CD4-positive, alpha-beta T cell treated with Interleukin-21 for 1 hour (primary cell): Measurements from ENCODE around the gene CASZ1.

ENCODE experiments used
- DNase-seq: peaks from one replicate; pipeline ENCODE4 v3.0.0-alpha.2; 2020

Gene CASZ1

GRCh38 chr1:10724948-10725847 is 71.2 kb downstream of the CASZ1 start:
- no peak for DNase-seq

- DNase-seq, result no peak
These were observed 71.9 kb downstream of the CASZ1 start for GRCh38 chr1:10724511-10724910.

GRCh38 chr1:10724052-10724494 is 72.4 kb downstream of the CASZ1 start:
- DNase-seq, result no peak

GRCh38 chr1:10723317-10723716 is 73.1 kb downstream of the CASZ1 start:
- no peak for DNase-seq

- no peak for DNase-seq
These were observed 73.6 kb downstream of the CASZ1 start for GRCh38 chr1:10722803-10723202.

GRCh38 chr1:10721381-10722321 is 74.8 kb downstream of the CASZ1 start:
- no peak for DNase-seq

GRCh38 chr1:10720635-10721034 is 75.8 kb downstream of the CASZ1 start:
- no peak for DNase-seq

- no peak for DNase-seq
These were observed 78.4 kb downstream of the CASZ1 start for GRCh38 chr1:10718083-10718415.

GRCh38 chr1:10717296-10718082 is 79.0 kb downstream of the CASZ1 start:
- no peak for DNase-seq

- DNase-seq, result no peak
These were observed 79.6 kb downstream of the CASZ1 start for GRCh38 chr1:10716840-10717239.

- no peak for DNase-seq
These were observed 81.9 kb downstream of the CASZ1 start for GRCh38 chr1:10714337-10715114.

GRCh38 chr1:10713614-10714013 is 82.8 kb downstream of the CASZ1 start:
- DNase-seq, result no peak

GRCh38 chr1:10712568-10713362 is 83.7 kb downstream of the CASZ1 start:
- no peak for DNase-seq

GRCh38 chr1:10710489-10710888 is 86.0 kb downstream of the CASZ1 start:
- no peak for DNase-seq

- no peak for DNase-seq
These were observed 86.8 kb downstream of the CASZ1 start for GRCh38 chr1:10709646-10710045.

- DNase-seq, result no peak
These were observed 87.3 kb downstream of the CASZ1 start for GRCh38 chr1:10709165-10709564.

GRCh38 chr1:10708757-10709156 is 87.7 kb downstream of the CASZ1 start:
- DNase-seq, result no peak

- DNase-seq, result no peak
These were observed 89.2 kb downstream of the CASZ1 start for GRCh38 chr1:10707208-10707607.

- no peak for DNase-seq
These were observed 90.0 kb downstream of the CASZ1 start for GRCh38 chr1:10706376-10706913.

GRCh38 chr1:10705953-10706352 is 90.5 kb downstream of the CASZ1 start:
- no peak for DNase-seq

GRCh38 chr1:10704368-10704882 is 92.0 kb downstream of the CASZ1 start:
- no peak for DNase-seq
